ENCODE measurements around the gene CXCL3. TPM values are rescaled to one million over a fixed set of nuclear protein-coding genes. Genes with fewer than 3 reads are reported as not detected.

Gene CXCL3
- polyA plus RNA-seq, 2 donors: 0.47 to 4.6 TPM

DNA sequence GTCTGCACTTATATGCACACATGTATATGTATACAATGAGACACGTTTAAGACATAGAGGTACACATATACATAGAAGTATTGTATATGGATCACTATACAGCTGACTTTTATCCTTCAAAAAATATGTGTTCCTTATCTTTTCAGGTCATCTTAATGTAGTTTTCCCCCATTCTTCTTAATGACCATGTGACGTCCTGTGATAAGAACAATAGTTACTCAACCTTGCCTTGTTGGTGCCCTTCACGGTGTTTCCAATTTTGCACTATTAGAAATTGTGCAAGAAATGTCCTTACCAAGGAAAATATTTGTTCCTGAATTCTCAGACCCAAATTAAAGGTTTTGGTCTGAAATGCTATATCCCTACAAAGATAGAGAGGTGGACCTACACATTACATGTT, 49.5 kb downstream of the CXCL3 start:
- Histone ChIP-seq H3K27me3 (ENCODE audit: control insufficient read depth in 1 of 2, insufficient read depth in 2 of 2, low read length in 2 of 2) (no peaks in the 10 kb centered on the region), H3K9me3 (ENCODE audit: control insufficient read depth in 2 of 2, insufficient read depth in 1 of 2, low read depth in 1 of 2, low read length in 1 of 2) (no peaks in the 10 kb centered on the region), H3K4me1 (ENCODE audit: control insufficient read depth in 2 of 2, insufficient read depth in 2 of 2, low read length in 1 of 2) (no peaks in the 10 kb centered on the region), H3K27ac (ENCODE audit: low read depth in 2 of 2, low read length in 1 of 2) (no peak overlapping the region), H3K4me3 (ENCODE audit: low read depth in 1 of 2, low read length in 2 of 2) (no peak overlapping the region), H3K36me3 (ENCODE audit: control insufficient read depth in 2 of 2, insufficient read depth in 2 of 2, low read length in 1 of 2) (no peaks in the 10 kb centered on the region)
- WGBS, 2 donors: 70 to 73% methylated on average over 3 of the region's 3 CpGs

DNA sequence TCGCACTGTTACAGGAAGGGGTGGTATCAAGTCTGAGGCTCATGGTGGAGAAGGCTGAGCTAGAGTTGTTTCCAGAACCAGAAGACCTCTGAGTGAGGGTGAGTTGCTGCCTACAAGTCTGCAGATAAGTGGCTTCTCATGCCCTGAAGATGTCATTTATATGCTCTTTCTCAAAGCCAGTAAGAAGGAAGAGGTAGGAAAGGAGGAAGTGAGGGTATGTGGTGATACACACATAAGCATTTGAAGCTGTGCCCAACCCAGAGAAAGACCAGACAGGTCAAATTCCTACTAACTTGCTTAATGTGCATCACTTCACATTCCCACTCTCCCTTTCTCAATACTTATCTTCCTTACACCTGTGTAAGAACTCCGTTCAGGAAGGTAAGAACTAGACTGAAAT, 50.4 kb downstream of the CXCL3 start, which contains the start of gene PPBP:
Gene PPBP (minus strand): TSS at position 130 of the 400 bp plus-strand sequence. CDS start 87 bp downstream, at position 43.
- no peak within 1 kb of the TSS for H3K4me3 ChIP-seq (ENCODE audit: low read depth in 1 of 2, low read length in 2 of 2)
- no peaks in the 10 kb centered on the region for H3K36me3 ChIP-seq (ENCODE audit: control insufficient read depth in 2 of 2, insufficient read depth in 2 of 2, low read length in 1 of 2)
- H3K27me3 ChIP-seq (ENCODE audit: control insufficient read depth in 1 of 2, insufficient read depth in 2 of 2, low read length in 2 of 2): no peaks in the 10 kb centered on the region
- no peak within 1 kb of the TSS for H3K27ac ChIP-seq (ENCODE audit: low read depth in 2 of 2, low read length in 1 of 2)
- no peaks in the 10 kb centered on the region for H3K4me1 ChIP-seq (ENCODE audit: control insufficient read depth in 2 of 2, insufficient read depth in 2 of 2, low read length in 1 of 2)
- no peaks in the 10 kb centered on the region for H3K9me3 ChIP-seq (ENCODE audit: control insufficient read depth in 2 of 2, insufficient read depth in 1 of 2, low read depth in 1 of 2, low read length in 1 of 2)
- 77 to 83% methylated on average over 2 of the region's 2 CpGs for WGBS, 2 donors

Other genes starting within 250 kb of the CXCL3 start
- 1 to 10 TPM in 1 of 2 donors, under 1 TPM in 1; 0.42 to 1.4 TPM for gene CXCL6, start 202.0 kb downstream of the CXCL3 start, polyA plus RNA-seq
- not detected for gene PF4V1, start 185.4 kb downstream of the CXCL3 start, polyA plus RNA-seq
- gene CXCL1, start 169.3 kb downstream of the CXCL3 start, polyA plus RNA-seq: 10 to 100 TPM in 1 of 2 donors, 1 to 10 TPM in 1; 4.7 to 12.4 TPM
- gene PF4, start 56.7 kb downstream of the CXCL3 start, polyA plus RNA-seq: not detected
- gene PPBP, start 50.5 kb downstream of the CXCL3 start, polyA plus RNA-seq: under 1 TPM in 1 of 2 donors, not detected in 1; 0.14 TPM
- gene CXCL5, start 40.0 kb downstream of the CXCL3 start, polyA plus RNA-seq: under 1 TPM; 0.01 to 0.14 TPM
- gene CXCL2, start 60.5 kb upstream of the CXCL3 start, polyA plus RNA-seq: 10 to 100 TPM in 1 of 2 donors, 1 to 10 TPM in 1; 2.5 to 17.1 TPM
- 1 to 10 TPM; 5.9 to 6.2 TPM for gene MTHFD2L, start 119.4 kb upstream of the CXCL3 start, polyA plus RNA-seq